ENCODE measurements around the gene ANO1.

DNA sequence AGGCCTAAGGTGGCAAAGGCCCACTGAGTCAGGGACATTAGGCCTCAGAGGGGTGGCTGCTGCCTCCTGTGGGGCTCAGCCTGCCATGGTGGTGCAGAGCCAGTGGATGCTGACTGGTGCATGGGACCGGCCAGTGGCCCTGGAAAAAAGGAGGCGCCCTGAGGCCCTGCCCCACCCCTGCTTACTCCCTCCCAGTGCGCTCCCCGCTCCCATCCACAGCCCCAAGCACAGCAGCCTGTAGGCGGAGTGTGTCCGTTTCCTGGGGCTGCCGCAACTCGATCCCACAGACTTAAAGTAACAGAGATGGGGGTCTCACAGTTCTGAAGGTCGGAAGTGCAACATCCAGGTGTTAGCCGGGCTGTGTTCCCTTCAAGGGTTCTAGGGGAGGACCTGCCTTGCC, 86.6 kb downstream of the ANO1 start:
- TF ChIP-seq, protein P1, sequence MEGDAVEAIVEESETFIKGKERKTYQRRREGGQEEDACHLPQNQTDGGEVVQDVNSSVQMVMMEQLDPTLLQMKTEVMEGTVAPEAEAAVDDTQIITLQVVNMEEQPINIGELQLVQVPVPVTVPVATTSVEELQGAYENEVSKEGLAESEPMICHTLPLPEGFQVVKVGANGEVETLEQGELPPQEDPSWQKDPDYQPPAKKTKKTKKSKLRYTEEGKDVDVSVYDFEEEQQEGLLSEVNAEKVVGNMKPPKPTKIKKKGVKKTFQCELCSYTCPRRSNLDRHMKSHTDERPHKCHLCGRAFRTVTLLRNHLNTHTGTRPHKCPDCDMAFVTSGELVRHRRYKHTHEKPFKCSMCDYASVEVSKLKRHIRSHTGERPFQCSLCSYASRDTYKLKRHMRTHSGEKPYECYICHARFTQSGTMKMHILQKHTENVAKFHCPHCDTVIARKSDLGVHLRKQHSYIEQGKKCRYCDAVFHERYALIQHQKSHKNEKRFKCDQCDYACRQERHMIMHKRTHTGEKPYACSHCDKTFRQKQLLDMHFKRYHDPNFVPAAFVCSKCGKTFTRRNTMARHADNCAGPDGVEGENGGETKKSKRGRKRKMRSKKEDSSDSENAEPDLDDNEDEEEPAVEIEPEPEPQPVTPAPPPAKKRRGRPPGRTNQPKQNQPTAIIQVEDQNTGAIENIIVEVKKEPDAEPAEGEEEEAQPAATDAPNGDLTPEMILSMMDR (IDR thresholded peaks at IDR 0.05; ENCODE audit: insufficient read depth, low read depth, low read length) = no peak
- no peak for TF ChIP-seq EZH2 (IDR thresholded peaks at IDR 0.05; ENCODE audit: insufficient read depth, low read length)
